Measurements from ENCODE around the gene GARNL3.

DNA sequence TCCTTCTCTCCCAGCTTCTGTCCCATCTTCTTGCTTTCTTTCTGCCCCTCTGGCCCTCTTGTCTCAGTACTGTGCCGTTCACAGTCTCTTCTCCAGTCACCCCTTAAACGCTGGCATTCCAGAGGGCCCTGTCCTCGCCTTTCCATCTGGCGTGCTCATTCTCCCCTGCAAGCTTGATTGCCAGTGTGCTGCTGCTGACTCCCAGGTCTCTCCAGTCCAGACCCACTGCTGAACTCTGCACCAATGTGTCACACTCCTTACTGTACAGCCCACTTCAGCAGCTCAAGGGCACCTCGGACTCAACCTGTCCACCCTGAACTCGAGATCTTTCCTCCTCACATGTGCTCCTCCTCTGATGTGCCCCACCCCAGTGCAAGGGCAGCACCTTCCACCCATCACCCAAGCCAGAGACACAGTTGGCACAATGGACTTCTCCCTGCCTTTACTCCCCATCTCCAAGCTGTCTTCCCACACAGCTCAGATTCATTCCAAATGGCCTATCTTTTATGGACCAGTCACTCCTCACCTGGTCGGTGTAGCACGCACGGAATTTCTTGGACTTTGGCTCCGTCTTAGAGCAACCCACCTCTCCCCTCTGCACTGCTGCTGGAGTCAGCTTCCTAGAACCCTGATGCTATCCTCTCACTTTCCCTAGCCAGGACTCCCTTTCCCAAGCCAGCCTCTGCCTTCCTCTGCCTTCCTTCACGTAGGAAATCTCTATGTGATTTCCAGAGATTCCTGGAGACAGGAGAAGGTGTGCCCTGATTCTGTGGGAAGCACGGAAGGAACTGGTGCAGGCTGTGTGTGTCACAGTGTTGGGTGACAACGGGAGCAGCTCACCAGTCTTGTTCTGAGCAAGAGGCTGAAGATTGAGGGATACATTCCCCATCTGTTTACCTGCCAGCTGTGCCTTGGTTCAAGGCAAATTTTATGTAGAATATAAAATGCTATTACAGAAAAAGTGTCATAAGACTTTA lies 106.4 kb downstream of the GARNL3 start:
- TF ChIP-seq, protein P1, sequence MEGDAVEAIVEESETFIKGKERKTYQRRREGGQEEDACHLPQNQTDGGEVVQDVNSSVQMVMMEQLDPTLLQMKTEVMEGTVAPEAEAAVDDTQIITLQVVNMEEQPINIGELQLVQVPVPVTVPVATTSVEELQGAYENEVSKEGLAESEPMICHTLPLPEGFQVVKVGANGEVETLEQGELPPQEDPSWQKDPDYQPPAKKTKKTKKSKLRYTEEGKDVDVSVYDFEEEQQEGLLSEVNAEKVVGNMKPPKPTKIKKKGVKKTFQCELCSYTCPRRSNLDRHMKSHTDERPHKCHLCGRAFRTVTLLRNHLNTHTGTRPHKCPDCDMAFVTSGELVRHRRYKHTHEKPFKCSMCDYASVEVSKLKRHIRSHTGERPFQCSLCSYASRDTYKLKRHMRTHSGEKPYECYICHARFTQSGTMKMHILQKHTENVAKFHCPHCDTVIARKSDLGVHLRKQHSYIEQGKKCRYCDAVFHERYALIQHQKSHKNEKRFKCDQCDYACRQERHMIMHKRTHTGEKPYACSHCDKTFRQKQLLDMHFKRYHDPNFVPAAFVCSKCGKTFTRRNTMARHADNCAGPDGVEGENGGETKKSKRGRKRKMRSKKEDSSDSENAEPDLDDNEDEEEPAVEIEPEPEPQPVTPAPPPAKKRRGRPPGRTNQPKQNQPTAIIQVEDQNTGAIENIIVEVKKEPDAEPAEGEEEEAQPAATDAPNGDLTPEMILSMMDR (IDR thresholded peaks at IDR 0.05; ENCODE audit: low read length): no peak
- no peak for TF ChIP-seq EZH2 (IDR thresholded peaks at IDR 0.05; ENCODE audit: borderline replicate concordance, low read length)

Measured in OCI-LY1 (cell line).